SK-N-MC (cell line): Measurements from ENCODE around the gene ENO2.
"Not testable (repeated sequence)": the region's sequence is repeated elsewhere in the genome, so short reads cannot be mapped to it uniquely, and the experiment has no call there.

Experiments
- EZH2 ChIP-seq: fragments of 200-600 bp; sonication (generic); IDR thresholded peaks from one replicate; pipeline ENCODE4 v1.6.1; 2017; ENCODE audit warnings: antibody characterized with exemption
- FOXP2 ChIP-seq: optimal IDR thresholded peaks from 2 replicates; pipeline ENCODE3; 2011; ENCODE audit warnings: mild to moderate bottlenecking, moderate library complexity; ENCODE audit not compliant: insufficient read depth; ENCODE audit errors: extremely low read length, control extremely low read depth
- POLR2AphosphoS5 ChIP-seq: IDR thresholded peaks from 2 replicates; pipeline ENCODE4 v1.6.1; 2012; ENCODE audit warnings: mild to moderate bottlenecking, low read depth, low read length, borderline replicate concordance

DNA sequence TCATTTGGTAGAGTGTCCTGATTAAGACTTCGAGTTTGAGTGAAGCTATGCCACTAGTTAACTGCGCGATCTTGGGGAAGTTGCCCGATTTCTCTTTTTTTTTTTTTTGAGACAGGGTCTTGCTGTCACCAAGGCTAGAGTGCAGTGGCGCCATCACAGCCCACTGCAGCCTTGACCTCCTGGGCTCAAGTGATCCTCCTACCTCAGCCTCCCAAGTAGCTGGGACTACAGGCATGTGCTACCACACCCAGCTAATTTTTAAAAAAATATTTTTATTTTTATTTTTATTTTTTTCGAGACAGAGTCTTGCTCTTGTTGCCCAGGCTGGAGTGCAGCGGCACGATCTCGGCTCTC is 40.4 kb upstream of the ENO2 start:
- not testable (repeated sequence) for TF ChIP-seq EZH2, POLR2AphosphoS5, FOXP2
